A673 (cell line): ENCODE measurements around the gene TUBB. TPM values are rescaled to one million over a fixed set of nuclear protein-coding genes. Genes with fewer than 3 reads are reported as not detected.

Experiments used
- BruUV-seq: library from RNA; stranded (reverse); fragments of 400-500 nt; replicated peaks from 2 replicates; lab custom pipeline; 2021; lab: Mats Ljungman, UMichigan
- CTCF ChIA-PET: fragments of 300-600 bp; sonication (Branson Sonifier 250); formaldehyde crosslinking; loops from one replicate; lab custom pipeline; 2022; ENCODE audit warnings: antibody characterized with exemption; lab: Charles Lee
- POLR2A ChIA-PET: fragments of 300-600 bp; sonication (Branson Sonifier 250); formaldehyde crosslinking; loops from one replicate; lab custom pipeline; 2022; ENCODE audit warnings: antibody characterized with exemption; ENCODE audit not compliant: low non-redundant PET; lab: Charles Lee
- DNase-seq: peaks from one replicate; pipeline ENCODE4 v3.0.0-alpha.2; 2015; ENCODE audit warnings: low spot score
- H3K27ac ChIP-seq: fragments of 200-600 bp; sonication (generic); 2 replicates; pipeline ENCODE4 v1.5.1; 2016; ENCODE audit warnings: mixed run types, low read depth, mild to moderate bottlenecking, mixed read lengths, antibody characterized with exemption, low read length; ENCODE audit not compliant: poor library complexity, severe bottlenecking
- H3K27me3 ChIP-seq: fragments of 200-600 bp; sonication (generic); replicated peaks from 2 replicates; pipeline ENCODE4 v1.6.1; 2017; ENCODE audit warnings: mixed run types, low read depth, mild to moderate bottlenecking, mixed read lengths, antibody characterized with exemption, low read length; ENCODE audit not compliant: insufficient read depth, poor library complexity
- H3K36me3 ChIP-seq: fragments of 200-600 bp; sonication (generic); 2 replicates; pipeline ENCODE4 v1.6.1; 2016; ENCODE audit warnings: mixed run types, mild to moderate bottlenecking, mixed read lengths, antibody characterized with exemption, low read length; ENCODE audit not compliant: insufficient read depth, poor library complexity, severe bottlenecking
- H3K4me1 ChIP-seq: fragments of 200-600 bp; sonication (generic); 2 replicates; pipeline ENCODE4 v1.6.1; 2017; ENCODE audit warnings: mixed run types, mild to moderate bottlenecking, mixed read lengths, antibody characterized with exemption, low read length; ENCODE audit not compliant: insufficient read depth, poor library complexity, severe bottlenecking
- H3K4me3 ChIP-seq: fragments of 200-600 bp; sonication (generic); 2 replicates; pipeline ENCODE4 v1.5.1; 2016; ENCODE audit warnings: low read depth, mixed run types, mild to moderate bottlenecking, mixed read lengths, low read length; ENCODE audit not compliant: poor library complexity, severe bottlenecking
- H3K9me3 ChIP-seq: fragments of 200-600 bp; sonication (generic); 2 replicates; pipeline ENCODE4 v1.6.1; 2016; ENCODE audit warnings: mixed run types, low read depth, mild to moderate bottlenecking, mixed read lengths, antibody characterized with exemption, low read length; ENCODE audit not compliant: poor library complexity, severe bottlenecking
- CTCF ChIP-seq: fragments of 300-800, 200-600 bp; sonication (generic); conservative IDR thresholded peaks from 2 replicates; pipeline ENCODE4 v1.5.1; 2017; ENCODE audit warnings: low read depth, mild to moderate bottlenecking, antibody characterized with exemption, low read length, moderate library complexity, mixed read lengths
- EZH2 ChIP-seq: fragments of 200-600 bp; sonication (generic); IDR thresholded peaks from 2 replicates; pipeline ENCODE4 v1.6.1; 2017; ENCODE audit warnings: borderline replicate concordance, low read depth, mild to moderate bottlenecking, mixed read lengths, antibody characterized with exemption, low read length; ENCODE audit not compliant: poor library complexity, severe bottlenecking
- intact Hi-C: fragments of 100-400 bp; cut with micrococcal nuclease; formaldehyde crosslinking; loops from one replicate; pipeline ENCODE4 v1.10.0; 2022; ENCODE audit not compliant: unreplicated experiment
- total RNA-seq: library from RNA; stranded (reverse); gene quantifications from 2 replicates; pipeline ENCODE4 v1.2.3, GENCODE V29; 2021

Gene TUBB
- total RNA-seq, 1 experiment from 2014 or later: 1,936 TPM

- H3K27ac ChIP-seq: no peak overlapping the region
- ChIA-PET POLR2A (interaction anchor here (0.7 kb wide), 1 partner anchor 36 kb away, joined by 5 read pairs; no protein-coding TSS in a partner anchor), CTCF (interaction anchor here (0.7 kb wide), 1 partner anchor 9 kb away, joined by 3 read pairs; no protein-coding TSS in a partner anchor)
- no peaks in the 10 kb centered on the region for H3K9me3 ChIP-seq
- no peak overlapping the region for H3K4me3 ChIP-seq
- no peak for TF ChIP-seq EZH2
- no peak for TF ChIP-seq CTCF
- peaks cover 2% of the 10 kb centered on the region for H3K4me1 ChIP-seq
- no peak for DNase-seq
- no peaks in the 10 kb centered on the region for H3K27me3 ChIP-seq
- intact Hi-C loops: no loop called here
- peaks cover 60% of the 10 kb centered on the region for H3K36me3 ChIP-seq
- no TSS peak for BruUV-seq
These were observed 15.6 kb downstream of the TUBB start for GRCh38 chr6:30735668-30736314.

DNA sequence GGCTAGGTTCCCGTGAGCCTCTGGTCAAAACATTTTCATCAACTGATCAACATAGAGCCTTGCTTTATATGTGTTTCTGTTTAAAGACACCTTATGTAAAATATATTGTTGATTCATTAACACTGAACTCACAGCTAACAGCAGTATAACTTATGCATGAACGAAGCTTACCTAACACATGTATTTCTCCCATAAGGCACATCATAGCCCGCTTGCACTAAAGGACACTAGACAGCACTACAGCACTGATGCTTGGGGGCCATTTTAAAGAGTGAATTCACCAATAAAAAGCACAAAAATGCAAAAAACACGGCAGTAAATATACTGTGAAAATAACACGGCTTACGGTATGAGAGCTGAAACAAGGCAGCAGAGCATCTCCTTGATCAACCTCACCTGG is 18.4 kb downstream of the TUBB start:
- TF ChIP-seq CTCF (no peak), EZH2 (no peak)
- BruUV-seq: no TSS peak
- Histone ChIP-seq H3K4me3 (no peak overlapping the region), H3K36me3 (peaks cover 61% of the 10 kb centered on the region), H3K27me3 (no peaks in the 10 kb centered on the region), H3K9me3 (no peaks in the 10 kb centered on the region), H3K4me1 (peaks cover 6% of the 10 kb centered on the region), H3K27ac (no peak overlapping the region)
- intact Hi-C loops: no loop called here
- POLR2A ChIA-PET: no interaction called here
- CTCF ChIA-PET: no interaction called here
- DNase-seq: no peak

DNA sequence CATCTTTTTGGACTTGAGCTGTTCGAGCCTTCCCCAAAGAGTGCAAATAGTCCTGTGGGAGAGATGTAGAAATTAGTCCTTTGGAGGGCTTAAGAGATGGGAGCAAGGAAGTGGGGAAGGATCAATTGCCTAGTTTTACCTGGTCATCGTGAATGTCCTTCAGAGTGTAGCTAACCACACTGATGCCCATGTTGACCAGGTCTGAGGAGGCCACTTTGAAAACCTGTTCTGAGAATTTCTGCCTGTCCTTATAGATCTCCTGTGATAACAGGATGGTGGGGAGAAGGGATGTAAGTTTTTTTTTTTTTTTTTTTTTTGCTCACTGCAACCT is 20.4 kb downstream of the TUBB start:
- H3K4me3 ChIP-seq: no peak overlapping the region
- H3K27me3 ChIP-seq: no peaks in the 10 kb centered on the region
- H3K36me3 ChIP-seq: peaks cover 49% of the 10 kb centered on the region
- DNase-seq: no peak
- CTCF ChIA-PET: no interaction called here
- no peaks in the 10 kb centered on the region for H3K9me3 ChIP-seq
- H3K4me1 ChIP-seq: peaks cover 11% of the 10 kb centered on the region
- no TSS peak for BruUV-seq
- intact Hi-C loops: loop anchor here (5.0 kb wide), 2 partner anchors 137 to 347 kb away; no protein-coding TSS in a partner anchor
- TF ChIP-seq CTCF: no peak
- TF ChIP-seq EZH2: no peak
- no peak overlapping the region for H3K27ac ChIP-seq
- POLR2A ChIA-PET: interaction anchor here (0.5 to 0.6 kb wide), 2 partner anchors 153 to 1375 kb away, joined by 3 to 4 read pairs; no protein-coding TSS in a partner anchor
